GM21723 (cell line): ENCODE data around the gene MRPL24.

Source experiments
- ATAC-seq: cut with Tn5 transposase; IDR thresholded peaks from one replicate; pipeline ENCODE4 v1.9.1; 2021; ENCODE audit warnings: mild to moderate bottlenecking, moderate library complexity; ENCODE audit not compliant: unreplicated experiment

MRPL24 gene

DNA sequence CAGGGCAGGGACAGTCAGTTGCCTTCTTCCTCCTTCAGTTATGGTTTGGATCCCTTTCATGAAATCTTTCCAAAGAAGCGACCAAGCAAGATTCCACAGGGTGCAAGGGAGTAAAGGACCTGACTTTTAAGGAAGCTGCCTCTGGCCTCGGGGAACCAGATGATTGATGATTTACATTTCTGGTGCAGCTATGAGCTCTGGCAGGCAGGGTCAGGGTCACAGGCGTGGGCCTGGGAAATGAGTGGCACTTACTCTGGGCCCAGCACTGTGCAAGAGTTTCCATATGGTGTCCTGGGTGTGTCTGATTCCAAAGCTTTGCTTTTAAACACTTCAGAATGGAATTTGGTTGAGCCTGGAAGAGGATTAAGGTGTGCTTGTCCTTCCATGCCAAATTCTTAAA, 28.3 kb downstream of the MRPL24 start:
- ATAC-seq, result no peak

DNA sequence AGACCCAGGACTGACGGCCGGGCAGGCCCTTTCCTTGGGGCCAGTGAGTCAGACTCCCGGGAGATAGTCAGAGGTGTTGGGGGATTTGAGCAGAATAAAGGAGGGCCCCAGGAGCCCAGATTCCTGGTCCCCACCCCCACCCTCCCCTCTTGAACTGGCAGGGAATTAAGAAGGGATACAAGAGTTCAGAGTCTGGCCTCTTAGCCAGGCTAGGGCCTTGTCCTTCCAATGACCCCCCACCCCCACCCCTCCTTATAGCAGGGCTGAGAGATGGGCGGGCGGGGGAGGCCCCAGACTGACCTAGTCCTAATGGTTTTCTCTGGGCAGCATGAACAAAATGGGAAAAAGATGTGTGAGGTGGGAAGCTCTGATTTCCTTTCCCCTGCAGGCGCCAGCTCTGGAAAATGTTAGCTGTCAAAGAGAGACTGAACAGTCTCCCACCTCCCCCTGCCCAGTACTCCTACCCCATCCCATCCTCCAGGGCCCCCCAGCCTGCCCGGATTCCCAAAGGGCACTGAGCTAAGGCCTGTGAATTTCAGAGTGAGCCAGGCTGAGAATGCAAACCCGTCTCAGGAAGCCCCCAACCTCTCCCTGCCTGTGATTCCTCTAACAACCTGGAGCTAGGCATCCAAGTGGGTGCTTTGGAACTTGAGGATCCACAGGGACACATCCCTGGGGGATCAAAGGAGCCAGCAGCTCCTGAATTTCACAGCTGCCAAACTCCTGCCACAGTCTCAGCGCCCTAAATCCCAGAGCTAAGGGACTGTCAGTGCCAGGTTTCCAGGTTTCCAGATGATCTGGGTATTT, 29.7 kb downstream of the MRPL24 start:
- no peak for ATAC-seq

DNA sequence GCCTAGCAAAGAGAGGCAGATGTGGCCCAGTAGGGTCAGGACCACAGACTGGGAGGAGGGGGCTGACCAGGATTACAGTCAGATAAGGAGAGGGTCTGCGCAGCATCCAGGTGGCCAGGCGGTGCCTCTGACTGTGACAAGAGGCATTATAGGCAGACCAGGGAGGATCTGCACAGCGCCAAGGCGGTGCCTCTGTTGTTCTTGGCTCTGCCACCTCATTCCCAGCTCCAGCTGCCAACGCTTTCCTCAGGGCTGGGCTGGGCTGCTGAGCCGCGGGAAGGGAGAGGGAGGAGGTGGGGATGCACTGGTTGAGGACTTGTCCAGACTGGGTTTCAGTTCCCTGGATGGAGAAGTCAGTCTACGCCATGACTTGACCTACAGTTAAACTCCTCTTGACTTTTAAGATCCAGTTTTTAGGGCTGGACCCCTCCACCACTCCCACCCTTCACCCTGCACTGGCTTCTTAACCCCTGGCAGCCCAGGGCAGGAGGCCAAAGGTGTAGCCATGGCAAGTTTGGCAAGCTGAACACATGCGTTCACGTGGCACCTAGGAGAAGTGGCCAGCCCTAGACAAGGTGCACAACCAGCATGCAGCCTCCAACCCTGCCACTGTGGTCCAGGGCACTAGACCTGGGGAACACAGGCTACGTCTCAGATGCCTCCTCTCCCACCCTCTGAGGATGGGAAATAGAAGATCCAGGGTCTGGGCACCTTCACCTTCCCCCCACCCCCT, 31.0 kb downstream of the MRPL24 start:
- no peak for ATAC-seq

DNA sequence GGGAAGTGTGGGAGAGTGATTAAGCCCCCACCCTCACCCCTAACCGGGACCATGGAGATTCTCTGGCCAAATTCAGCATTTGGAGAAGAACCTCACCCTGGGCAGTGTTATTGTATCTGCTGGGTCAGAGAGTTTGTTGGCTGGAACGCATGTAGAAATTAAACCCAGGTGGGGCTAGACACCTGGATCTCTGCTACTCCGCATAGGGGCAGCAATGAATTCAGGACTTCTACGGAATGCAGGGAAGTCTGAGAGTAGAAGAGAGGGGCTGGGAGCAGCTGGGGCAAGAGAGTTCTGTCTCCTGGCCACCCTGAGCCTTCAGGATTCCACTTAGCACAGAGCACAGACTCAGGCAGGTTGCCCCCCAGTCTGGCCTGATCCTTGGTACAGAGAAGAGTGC, 31.9 kb downstream of the MRPL24 start:
- no peak for ATAC-seq

DNA sequence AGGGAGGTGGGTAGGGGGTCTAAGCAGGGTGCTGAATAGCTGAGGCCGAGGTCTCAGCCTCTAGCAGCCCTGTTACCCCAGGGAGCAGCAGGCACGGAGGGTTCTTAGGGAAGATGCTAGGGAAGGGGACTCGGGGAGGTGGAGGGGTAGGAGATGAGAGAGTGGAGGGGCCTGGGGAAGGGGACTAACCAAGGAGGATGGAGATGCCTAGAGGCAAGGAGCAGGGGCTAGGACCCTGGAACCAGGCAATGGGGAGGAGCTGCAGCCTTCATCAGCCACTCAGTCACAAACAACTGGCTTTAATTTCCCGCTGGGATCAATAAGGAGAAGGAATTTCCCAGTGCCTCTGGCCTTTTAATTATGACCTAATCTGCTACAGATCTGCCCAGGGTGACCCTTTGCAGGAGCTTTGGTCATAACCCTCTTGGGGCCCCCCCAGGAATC, 32.6 kb downstream of the MRPL24 start:
- no peak for ATAC-seq

DNA sequence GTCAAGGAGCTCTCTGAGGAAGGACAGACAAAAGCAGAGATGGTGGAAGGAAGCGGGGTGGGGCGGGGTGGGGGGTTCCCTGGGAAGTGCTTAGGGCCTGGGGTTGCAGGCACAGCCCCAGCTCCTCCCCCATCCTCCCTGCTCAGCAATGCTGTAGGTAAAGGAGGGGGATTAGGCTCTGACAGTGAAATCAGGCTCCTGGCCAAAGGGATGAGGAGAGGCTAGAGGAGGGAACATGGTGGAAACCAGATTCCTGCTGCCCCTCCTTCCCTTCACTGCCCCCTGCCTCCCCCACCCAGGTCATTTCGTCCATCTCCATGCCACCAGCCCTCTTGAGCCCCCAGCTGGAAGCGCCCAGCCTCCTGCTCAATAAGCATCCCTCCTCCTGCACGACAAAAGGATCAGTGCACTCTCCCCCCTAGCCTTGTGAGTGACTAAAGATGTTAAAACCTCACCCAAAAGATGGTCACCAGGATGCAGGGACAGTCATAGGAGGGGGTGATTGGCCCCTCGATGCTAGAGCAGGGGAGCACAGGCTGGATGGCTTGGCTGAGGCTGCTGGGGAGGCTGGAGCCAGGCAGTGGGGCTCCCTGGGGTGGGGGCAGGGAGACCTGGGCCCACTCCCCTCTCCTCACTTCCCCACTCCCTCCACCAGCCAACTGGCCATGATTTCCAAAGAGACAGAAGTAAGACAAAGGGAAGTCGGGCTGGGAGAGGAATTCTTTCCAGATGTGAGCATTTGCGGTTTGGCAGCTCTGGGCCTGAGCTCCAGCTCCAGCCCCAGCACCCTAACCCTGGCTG, 33.3 kb downstream of the MRPL24 start:
- no peak for ATAC-seq

DNA sequence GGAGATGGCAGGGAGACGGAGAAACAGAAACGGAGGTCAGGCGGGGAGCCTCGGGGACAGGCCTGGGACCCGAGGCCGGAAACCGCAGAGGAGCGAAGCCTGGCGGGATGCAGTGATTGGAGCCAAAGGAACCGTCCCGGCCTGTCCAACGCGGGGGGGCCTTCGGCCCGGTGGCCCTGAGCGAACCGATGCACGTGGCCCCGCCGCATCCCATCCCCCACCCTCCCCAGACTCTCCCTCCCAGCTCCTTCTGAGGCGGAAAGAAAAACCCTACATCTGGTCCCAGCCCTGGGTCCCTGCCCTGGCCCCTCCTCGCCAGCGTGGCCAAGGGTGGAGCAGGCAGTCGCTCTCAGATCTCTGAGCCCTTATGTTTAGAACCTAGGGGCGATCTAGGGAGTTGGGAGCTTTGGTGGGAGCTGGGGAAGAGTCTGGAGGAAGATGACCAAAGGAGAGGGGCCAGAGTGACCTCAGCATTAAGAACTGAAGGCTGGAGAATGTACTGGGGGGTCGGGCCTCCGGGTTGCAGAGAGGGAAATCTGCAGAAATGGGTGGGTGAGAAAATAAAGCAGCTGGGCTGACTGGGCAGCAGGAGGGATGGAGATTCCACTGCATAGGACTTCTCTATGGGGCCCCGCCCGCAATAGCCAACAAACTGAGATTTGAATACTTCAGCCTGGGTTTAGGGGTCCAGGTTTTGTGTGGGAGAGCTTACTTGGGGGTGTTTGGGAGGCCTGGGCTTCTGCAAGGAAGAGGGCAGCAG, 34.1 kb downstream of the MRPL24 start:
- ATAC-seq, result no peak

DNA sequence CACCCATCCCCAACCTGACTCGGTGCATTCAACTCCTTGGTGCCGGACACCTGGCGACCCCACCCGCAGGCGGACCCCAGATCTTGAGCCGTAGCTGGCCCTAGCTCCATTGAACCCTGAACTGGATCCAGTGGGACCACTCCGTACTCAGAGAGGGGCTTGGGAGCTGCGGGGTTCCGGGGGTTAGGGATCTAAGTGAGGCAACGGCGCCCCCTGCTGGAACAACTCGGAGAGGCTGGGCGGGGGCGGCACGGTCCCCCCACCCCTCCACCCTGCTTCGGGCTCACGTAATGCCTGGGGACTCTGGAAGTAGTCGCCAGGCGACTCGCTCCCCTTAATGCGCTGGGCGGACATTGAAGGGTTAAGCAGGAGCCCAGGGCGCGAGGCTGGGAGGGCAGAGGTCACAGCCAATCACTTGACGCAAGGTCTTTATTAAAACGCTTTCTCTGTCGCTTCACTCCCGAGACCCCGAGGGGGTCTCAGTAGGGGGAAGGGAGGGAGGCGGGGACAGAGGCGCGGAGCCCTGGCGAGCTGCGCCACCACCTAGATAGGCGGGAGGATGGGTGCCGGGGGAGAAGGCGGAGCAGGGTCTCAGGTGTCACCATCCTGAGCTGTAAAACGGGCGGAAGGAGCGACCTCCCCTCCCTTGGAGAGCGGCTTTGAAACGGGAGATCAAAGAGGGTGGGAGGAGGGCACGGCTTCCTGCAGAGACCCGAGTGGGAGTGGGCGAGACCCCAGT, 34.8 kb downstream of the MRPL24 start:
- ATAC-seq, result no peak

DNA sequence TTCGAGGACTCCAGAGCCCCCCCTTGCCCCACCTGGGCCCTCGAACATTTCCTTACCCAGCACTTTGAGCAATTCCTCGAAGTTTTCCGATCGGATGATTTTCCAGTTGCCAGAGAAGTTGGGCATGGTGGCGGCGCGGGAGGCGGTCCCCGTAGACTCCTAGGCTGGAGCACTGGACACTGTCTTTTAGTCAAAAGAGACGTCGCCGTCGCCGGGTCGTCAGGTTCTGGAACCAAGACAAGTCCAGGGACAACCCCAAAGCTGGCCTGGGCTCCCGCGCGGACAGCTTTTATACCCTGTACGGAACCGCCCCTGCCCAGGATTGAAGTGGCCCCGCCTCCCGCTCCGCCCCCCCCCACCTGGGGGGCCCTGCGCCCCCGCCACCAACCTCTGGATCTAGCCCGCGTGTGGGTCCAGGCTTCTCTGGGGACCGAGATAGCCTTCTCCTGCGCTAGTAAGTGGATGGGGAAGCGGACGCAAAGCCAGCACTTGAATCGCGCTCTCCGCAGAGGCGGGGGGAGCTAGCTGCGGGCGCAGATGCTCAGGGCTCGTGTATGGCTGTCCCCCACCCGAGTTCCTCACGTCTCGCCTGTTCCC, 35.5 kb downstream of the MRPL24 start, which contains the start of gene CRABP2:
CRABP2 (minus strand) TSS at position 263 of the 597 bp plus-strand sequence; CDS start at position 126, 137 bp downstream.
- no peak for ATAC-seq

DNA sequence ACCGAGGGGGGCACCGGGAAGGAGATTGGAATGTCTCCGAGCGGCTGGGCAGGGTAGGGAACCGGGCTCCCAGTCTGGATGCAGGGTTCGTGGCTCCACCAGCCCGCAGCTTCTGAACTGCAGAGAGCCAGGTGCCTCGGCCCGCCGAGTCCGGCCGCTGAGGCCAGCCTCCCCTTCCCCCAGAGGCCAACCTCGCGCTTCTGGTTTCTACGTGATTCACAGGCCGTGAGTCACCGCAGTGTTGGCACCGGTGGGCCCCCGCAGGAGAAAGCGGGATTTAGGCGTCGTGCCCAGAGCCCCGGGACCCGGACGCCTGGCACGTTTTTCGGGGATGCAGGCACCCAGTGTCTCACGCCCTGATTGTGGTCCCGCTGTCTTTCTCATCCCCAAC, 36.0 kb downstream of the MRPL24 start:
- ATAC-seq, result no peak

DNA sequence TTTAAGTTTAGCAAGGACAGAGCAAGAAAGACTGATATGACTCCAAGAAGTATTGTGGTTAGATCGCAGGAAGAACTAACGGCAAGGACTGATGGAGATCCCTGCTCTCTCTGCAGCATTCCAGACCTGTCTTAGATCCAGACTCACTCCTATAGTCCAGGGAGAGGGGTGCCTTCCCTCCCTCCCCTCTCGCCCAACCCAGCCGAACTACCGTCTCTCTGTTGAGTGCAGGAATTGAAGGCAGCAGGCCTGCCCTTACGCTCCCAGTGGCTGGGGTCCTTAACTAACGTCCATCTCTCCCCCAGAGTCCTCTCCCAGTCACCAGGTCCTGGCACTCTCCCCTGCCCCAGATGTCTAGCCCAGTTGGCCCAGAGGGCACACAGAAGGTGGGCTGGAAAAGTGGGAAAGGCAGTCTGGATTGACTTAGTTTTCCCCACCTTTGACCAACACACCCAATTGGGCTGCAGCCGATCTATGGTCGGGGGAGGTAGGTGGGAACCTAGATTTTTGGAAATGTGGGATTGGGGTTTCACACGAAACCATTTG, 36.6 kb downstream of the MRPL24 start:
- ATAC-seq, result no peak

DNA sequence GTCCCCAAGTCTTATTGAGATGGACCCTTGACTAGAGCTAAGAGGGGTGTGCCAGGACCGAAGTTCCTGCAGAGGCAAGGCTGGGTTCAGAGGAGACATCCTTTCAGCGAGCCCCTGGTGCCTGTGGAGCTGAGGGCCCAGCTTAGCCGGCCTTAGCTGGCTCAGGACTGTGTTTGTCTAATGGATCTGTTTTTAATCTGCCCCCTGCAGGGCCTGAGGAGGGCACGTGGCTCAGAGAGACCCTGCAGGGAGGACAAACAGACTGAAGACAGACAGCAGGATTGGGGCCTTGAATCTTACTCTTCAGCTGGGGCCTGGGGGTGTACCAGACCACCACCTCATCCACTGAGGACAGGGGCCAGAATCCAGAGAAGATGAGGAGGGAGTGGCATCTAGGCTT, 37.1 kb downstream of the MRPL24 start:
- ATAC-seq, result no peak

DNA sequence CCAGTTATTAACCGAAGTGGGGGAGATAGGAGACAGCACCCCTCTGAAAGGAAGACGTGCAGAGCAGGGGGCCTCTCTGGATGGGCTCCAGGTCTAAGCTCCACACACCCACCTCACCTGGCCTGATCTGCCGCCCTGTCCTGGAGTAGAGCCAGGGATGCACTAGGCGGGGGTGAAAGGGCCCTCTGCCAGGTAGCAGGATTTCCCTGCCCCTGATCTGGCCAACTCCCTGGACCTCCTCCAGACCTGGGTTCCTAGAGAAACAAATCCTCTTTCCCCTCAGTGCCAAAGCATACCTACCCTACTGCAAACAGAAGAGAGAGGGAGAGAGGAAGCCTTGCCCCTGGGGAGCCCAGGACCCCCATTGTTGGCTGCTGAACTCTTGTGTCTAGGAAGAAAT, 37.6 kb downstream of the MRPL24 start:
- ATAC-seq, result no peak

DNA sequence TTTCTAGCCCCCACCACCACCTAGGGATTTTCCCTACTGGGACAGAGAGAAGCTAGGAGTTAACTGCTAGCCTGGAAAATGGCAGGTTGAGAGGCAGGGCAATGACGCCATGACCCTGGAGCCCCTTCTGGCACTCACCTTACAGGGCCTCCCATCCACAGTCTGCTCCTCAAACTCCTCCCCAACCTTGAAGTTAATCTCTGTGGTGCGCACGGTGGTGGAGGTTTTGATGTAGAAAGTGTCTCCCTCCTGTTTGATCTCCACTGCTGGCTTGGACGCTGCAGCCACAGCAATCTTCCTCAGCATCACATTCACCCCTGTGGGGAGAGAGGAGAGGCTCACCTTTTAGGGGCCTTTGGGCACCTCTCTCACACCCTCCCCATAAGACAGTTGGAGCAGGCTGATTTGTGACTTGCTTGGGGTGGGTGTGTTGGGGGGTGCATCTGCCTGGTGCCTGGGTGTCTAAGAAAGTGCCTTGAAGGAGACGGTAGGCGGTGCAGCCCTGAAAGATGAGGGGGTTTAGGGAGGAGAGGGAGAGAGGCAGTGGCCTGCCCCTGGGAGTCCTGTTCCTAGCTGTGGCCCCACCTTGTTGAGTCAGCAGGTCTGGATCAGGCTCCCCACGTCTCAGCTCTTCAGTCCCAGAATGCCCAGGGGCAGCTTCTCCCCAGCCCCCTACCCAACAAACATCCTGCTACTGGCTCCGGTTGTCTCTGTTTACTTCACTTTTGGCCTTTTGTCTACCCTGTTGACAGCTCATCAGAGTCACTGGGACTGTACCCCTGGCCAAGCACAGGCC, 40.0 kb downstream of the MRPL24 start:
- no peak for ATAC-seq

DNA sequence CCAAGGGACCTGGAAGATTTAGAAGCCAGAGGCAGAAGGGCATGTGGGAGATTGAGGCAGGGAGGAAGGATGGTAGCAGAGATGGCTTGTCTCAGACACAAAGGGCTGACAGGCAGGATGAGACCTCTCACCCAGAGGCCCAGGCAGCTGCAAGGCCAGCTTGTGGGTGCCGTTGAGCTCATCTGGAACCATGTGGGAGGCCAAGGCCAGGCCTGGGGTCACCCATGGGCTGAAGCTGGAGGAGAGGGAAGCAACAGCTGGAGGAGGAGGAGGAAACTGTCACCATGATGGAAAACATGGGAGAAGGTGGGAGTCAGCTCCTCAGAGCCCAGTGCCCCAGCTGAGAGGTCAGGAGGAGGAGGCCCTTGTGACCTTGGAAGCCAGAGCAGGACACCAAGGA, 41.9 kb downstream of the MRPL24 start:
- ATAC-seq, result no peak

DNA sequence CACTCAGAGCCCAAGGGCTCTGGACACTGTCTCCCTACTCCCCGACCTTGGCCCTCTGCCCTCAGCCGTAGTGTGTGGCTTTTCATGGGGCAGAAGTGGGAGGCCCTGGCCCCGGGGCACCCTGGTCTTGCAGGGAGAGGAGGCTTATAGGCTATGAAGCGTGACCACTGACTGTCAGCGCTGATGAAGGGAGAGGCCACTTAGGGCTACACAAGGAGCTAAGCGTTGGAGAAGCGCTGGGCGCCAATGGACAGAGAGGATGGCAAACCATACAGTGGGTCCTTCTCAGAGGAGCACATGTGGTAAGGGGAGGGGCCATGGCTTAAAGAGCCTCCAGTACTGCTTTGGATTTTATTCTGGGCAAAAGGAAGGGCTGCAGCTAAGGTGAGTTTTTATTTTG, 43.4 kb downstream of the MRPL24 start:
- no peak for ATAC-seq

DNA sequence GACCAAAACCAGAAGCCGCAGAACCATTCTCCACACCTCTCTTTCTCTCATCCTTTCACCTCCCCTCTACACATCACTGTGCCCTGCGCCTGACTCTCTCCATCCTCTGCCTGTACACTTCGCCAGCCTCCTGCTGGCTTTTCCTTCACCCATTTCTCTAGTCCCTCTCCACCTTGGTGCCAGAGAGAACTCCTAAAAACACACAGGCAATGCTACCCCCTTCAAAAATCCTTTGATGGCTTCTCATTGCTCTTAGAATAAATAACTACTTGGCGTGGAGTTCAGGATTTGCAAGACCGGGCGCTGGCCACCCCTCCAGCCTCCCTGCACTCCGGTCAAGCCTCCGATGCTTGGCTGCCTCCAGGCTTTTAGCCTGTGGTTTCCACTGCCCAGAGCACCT, 44.1 kb downstream of the MRPL24 start:
- ATAC-seq, result no peak

DNA sequence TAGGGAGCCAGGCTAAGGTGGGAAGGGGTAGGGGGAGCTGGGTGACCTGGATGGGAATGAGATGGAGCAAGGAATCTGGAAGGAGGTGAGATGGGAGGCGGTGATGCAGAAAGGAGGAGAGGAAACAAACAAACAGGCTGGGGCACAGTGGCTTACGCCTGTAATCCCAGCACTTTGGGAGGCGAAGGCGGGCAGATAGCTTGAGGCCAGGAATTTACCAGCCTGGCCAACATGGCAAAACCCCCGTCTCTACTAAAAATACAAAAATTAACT, 46.3 kb downstream of the MRPL24 start:
- no peak for ATAC-seq
